Measurements from ENCODE around the gene SSTR3.

Gene SSTR3

DNA sequence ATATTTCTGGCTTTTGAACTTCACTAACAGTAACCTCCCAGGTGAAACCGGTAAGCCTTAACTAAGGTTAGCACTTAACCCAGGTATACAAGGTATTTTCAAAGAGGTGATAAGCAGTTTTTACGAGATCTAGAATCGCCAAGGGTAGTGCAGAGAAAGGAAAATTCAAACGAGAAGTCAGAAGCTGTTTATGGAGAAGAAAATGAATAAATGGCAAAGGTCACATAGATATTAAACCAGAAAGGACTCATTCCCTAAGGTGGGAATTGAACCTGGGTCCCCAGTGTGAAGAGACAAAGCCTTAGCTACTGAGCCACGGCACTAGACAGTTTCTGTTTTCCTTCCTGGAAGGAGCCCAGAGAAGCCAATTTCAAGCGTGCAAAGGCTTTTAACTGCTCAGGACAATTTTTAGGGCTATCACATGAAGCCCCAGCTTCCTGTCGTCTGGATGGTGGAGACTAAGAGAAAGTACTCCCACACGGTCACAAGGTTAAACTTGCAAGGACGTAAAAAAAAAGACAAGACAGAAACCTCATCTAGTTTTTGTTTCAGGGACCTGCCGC is 18.6 kb downstream of the SSTR3 start:
- no peak for DNase-seq

DNA sequence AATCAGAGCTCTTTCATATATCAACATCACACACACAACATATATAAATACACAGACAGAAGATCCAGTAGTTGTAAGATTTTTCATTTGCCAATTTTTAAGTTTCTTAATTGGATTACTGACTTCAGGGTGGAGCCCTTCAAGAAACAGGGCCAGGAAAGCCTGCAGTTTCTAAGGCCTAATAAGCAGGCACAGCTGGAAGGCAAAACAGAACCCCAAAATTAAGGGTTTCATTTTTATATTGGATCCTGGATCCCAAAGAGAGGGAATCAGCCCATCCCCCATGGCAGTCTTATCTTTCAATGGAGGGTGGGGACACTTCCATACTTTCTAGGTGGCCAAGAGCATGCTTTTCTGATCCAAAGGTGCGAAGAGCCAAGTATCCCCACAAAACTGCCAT is 19.5 kb downstream of the SSTR3 start:
- no peak for DNase-seq

DNA sequence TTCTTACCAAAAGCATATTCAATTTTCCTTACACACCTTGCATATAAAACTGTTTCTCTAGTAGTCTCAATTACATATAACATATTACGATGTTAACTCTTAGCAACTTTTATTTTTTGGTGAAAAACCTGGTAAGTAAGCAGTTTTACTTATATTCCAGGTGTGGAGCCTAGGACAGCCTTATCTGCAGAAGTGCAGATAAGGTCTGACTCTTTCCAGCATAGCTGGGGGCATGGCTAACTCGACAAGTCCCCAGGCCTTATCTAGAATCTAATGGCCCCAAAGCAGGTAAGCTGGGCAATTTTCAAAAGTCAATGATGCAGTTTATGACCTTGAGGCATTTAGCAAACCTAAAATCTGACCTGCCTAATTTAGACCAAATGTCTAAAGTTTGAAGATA is 20.1 kb downstream of the SSTR3 start:
- no peak for DNase-seq

GRCh38 chr22:37190262-37190780 is 22.0 kb downstream of the SSTR3 start:
- DNase-seq, result no peak

GRCh38 chr22:37188901-37189466 is 23.3 kb downstream of the SSTR3 start:
- DNase-seq, result no peak

DNA sequence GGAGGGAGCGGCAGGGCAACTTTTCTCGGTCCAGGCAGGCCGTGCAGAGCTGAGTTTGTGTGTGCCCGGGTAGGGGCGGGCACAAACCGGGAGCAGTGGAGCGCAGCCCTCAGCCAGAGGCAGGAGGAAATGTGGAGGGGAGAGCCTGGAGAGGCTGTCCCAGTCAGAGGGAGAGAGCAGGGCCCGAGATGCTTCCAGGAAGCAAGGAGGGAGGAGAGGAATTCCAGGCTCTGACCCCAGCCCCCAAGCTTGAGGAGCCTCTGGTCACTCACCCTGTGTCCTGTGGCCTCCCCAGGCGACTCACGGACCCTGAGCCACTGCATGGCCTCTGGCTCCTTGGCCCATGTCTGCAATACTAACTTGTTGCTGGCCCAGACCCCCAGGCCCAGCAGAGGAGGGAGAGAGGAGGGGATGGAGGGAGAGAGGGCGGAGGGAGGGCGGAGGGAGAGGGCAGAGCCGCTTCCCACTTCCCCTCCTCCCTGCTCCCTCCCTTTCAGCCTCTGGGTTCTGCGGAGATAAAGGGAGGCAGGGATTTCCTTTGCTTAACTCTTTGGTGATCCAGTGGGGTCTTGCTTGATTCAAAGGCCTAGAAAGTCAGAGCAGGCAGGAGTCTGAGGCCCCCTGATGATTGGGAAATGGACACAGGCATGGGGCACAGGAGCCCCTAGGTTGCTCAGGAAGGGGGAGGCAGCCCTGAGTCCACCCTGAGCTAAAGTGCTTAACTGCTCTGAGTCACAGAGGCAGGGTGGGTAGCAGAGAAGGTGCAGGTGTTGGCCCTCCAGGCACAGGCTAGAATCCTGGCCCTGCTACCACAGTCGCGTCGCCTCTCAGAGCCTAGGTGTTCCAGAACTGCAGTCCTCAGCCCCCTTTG is 24.2 kb downstream of the SSTR3 start, which contains the start of gene C1QTNF6:
C1QTNF6 (minus strand) TSS at position 357 of the 871 bp plus-strand sequence; CDS start at position 323, 34 bp downstream.
- peak in 1 of 2 experiments; percentile 60 for DNase-seq

DNA sequence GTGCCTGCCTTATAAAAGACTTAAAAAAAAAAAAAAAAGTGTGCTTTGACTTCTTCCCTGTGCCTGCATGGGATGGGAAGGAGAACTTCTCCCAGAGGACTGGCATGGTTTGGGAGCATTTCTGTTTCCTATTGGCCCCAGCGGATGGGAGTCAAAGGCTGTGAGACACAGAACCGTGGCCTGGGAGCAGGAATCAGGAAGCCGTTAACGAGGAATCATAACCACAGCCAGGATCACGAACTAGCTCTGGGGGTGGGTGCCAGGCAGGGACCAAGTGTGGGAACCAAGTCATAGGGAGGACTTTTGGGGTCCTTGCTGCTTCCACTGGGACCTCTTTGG is 24.8 kb downstream of the SSTR3 start:
- no peak for DNase-seq

DNA sequence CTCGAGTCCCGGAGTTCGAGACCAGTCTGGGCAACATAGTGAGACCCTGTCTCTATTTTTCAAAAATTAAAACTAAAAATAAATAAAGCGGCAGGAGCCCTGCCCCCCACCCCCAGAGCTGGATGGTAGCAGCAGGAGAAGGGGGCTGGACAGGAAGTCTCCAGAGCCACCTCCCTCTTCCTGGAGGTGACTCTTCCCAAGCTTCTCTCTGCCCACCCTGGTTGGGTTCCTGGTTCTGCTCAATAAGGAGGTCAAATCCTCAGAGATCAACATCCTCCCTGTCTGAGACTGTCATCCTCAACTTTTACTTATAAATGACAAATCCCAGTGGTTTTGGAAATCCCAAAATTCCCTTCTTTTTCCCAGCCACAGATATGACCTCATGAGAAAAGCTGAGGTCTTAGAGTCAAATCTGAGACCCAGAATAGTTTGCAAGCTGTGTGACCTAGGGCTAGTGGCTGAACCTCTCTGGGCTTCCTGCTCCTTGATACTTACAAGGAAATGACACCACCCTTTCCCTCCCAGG is 25.2 kb downstream of the SSTR3 start:
- DNase-seq, result no peak

DNA sequence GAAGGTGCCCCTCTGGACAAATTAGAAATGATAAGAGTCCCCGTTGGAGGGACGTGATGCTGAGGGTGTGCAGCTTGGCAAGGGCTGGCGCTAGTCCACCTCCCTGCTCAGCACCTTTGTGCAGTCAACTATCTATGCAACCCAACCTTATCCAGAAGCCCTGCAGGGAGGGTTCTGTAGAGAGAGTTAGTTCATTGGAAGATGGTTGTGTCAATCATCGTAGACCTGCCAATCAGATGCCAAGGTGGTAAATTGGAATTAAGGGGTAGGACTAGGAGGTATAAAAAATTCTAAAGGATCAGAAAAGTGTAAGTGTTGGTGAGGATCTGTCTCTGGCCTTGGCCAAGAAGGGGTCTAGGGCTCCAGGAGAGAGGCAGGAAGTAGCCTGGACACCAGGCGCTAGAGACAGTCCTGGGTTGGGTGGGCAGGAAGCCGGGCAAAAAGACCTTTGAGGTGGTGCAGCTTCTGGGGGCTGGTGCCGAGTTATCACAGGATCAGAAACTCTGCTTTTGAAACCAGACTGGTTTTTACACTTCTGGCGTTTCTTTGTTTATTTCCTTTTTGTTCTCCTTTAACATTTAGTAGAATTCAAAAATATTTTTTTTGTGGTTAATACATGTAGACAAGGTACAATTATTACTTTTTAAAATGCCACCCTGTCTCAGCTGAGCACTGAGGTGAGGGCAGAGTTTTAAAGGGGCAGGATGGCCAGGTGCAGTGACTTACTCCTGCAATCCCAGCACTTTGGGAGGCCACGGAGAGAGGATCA is 25.9 kb downstream of the SSTR3 start:
- peak; percentile 19 to 30 for DNase-seq

- no peak for DNase-seq
These were observed 26.5 kb downstream of the SSTR3 start for GRCh38 chr22:37185646-37186227.

GRCh38 chr22:37184816-37185541 is 27.3 kb downstream of the SSTR3 start:
- no peak for DNase-seq

- DNase-seq, result no peak
These were observed 27.9 kb downstream of the SSTR3 start for GRCh38 chr22:37184380-37184755.

- no peak for DNase-seq
These were observed 28.6 kb downstream of the SSTR3 start for GRCh38 chr22:37183432-37184379.

- DNase-seq, result no peak
These were observed 29.4 kb downstream of the SSTR3 start for GRCh38 chr22:37182949-37183245.

- DNase-seq, result no peak
These were observed 30.0 kb downstream of the SSTR3 start for GRCh38 chr22:37182101-37182948.

- DNase-seq, result no peak
These were observed 30.6 kb downstream of the SSTR3 start for GRCh38 chr22:37181681-37182080.

DNA sequence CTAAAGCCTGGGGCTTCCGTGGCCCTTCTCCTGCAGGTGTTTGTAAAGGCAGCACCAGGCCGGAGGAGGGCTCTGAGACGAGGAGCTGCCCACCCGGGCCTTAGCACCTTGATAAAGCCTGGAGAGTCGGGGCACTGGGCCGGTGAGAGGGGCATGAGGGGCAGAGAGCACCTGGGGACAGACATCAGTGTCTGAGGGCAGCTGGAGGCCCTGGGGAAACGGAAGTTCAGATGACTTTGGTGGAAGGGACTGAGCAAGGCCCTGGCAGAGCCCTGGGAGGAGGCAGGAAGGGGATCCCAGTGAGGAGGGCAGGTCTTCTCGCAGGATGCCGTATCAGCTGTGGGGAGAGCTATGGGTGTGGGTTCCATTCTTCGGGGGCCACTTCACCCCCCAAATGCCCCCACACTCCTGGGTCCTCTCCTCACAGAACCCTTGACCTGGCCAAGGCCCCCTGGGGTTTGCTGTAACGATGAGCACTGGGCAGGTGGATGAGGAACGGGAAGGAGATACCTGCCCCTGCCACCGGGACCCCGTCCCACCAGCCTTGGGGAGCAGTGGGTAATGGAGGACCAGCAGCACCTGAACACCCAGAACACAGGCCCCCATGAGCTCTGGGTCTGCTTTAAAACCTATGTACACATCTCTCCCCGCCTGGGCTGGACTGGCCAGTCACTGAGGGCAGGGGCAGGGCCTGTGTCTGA is 31.6 kb downstream of the SSTR3 start:
- no peak for DNase-seq

DNA sequence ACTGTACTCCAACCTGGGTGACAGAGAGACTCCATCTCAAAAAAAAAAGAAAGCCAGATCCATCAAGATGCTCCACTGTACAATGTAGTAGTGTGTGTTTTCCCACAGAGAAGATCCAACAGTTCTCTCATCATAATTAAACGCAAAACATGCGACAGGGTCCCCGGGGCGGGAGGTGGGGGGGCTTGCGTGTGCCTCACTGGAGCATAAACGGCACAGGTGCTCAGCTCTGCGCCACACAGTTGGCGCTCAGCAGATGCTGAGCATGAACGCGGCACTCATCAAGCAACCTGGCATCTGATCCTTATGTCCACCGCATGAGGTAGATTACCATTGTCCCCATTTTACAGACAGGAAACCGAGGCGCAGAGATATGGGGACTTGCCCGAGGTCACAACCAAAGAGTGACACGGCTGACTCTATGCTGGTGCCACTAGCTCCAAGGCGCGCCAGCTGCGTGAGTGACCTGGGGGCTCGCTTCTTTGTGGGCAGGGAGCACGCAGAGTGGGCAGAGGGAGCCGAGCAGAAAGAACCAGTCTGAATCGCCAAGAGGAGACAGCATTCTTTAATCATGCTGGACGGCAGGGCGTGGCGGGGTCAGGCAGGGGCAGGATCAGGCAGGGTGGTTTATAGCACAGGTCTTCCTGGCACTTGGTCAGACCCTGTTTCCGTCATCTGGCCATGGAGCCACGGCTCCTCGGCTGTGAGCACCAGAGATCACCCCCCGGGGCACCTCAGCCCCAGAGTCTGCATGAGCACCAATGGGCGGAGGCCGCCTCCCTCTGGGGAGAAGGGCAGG is 32.5 kb downstream of the SSTR3 start:
- DNase-seq, result no peak

GRCh38 chr22:37179126-37179470 is 33.2 kb downstream of the SSTR3 start:
- no peak for DNase-seq

Measured in SHP77 (cell line).